Measurements from ENCODE around the gene PMVK. TPM values are rescaled to one million over a fixed set of nuclear protein-coding genes. Genes with fewer than 3 reads are reported as not detected.

PMVK gene
- total and polyA plus RNA-seq, 2 experiments from 2014 or later, result 23.8 to 95.4 TPM

DNA sequence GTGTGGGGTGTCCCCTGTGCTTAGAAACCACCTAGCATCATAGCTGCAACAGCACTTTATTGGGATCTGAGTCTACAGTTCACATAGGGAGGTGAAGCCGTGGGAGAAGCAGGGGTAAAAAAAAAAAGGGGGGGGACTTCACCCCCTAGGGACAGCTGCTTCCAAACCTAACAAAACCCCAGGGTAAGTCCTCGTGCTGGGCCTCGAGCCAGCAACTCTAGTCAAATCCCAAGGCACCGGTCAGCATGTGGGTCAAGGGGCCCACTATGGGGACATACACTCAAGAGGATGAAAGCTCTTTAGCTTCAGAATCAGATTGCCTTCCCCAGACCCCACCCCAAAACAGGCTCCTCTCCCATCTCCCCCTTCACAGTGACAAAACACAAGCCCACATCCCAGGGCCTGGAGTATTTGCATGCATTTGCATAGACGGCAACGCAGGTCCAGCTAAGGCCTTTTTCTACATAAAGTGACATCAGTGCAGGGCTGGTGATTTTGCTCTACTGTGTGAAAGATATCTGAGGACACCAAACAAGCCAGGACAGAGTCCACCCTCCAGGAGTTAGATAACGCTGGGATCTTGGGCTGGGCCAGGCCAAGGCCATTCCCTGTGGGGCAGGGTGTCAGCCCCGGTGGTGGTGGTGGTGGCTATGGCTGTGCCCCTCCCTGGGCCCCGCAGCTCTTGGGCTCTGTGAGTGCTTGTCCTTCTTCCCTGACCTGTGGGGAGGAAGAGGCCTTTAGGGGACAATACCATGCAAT is 8.1 kb upstream of the PMVK start:
- Histone ChIP-seq H3K36me3 (peaks cover 3% of the 10 kb centered on the region), H3K4me1 (ENCODE audit: low read depth) (peaks cover 18% of the 10 kb centered on the region), H3K4me3 (no peak overlapping the region), H3K9me3 (ENCODE audit: low read depth) (no peaks in the 10 kb centered on the region), H3K27me3 (no peaks in the 10 kb centered on the region), H3K27ac (peak overlapping the region; percentile 64)
- TF ChIP-seq, protein P1, sequence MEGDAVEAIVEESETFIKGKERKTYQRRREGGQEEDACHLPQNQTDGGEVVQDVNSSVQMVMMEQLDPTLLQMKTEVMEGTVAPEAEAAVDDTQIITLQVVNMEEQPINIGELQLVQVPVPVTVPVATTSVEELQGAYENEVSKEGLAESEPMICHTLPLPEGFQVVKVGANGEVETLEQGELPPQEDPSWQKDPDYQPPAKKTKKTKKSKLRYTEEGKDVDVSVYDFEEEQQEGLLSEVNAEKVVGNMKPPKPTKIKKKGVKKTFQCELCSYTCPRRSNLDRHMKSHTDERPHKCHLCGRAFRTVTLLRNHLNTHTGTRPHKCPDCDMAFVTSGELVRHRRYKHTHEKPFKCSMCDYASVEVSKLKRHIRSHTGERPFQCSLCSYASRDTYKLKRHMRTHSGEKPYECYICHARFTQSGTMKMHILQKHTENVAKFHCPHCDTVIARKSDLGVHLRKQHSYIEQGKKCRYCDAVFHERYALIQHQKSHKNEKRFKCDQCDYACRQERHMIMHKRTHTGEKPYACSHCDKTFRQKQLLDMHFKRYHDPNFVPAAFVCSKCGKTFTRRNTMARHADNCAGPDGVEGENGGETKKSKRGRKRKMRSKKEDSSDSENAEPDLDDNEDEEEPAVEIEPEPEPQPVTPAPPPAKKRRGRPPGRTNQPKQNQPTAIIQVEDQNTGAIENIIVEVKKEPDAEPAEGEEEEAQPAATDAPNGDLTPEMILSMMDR (IDR thresholded peaks at IDR 0.05; ENCODE audit: low read depth, low read length), result no peak
- DNase-seq (ENCODE audit: low read depth in 1 of 2, low spot score in 1 of 2), result no peak

DNA sequence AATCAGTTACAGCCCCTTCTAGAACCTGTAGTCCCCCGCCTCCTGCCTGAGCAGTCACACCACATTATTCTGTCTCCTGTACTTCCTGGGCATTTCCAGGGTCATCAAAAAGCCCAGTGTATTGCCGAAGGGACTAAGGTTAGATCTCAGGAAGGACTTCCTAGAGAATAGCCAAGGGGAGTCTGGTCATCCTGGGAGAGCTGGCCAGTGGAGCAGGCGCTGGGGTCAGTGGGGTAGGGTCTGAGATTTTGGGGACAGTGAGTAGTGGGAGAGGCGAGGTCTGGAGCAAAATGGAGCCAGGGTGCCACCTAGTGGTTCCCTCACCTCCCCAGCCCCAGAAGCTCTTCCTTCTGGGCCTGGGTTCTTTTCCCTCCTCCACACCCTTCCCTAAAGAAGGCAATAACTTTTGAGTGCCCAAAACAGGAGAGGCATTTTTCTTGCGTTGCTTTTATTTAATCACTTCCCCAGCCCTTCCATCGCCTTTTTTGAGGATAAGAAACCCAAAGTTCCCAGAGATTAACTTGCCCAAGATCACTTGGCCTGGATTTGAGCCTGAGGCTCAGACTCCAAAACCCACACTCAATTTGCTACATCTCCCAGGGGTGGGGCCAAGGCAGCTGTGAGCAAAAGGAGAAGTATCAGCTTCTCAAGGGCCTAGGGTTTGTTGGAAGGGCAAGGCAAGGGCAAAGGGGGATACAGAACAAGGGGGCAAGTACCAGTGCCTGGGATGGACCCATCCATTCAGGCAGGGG is 7.3 kb upstream of the PMVK start:
- H3K4me1 ChIP-seq (ENCODE audit: low read depth), result peaks cover 18% of the 10 kb centered on the region
- no peaks in the 10 kb centered on the region for H3K27me3 ChIP-seq
- H3K9me3 ChIP-seq (ENCODE audit: low read depth), result no peaks in the 10 kb centered on the region
- peaks cover 3% of the 10 kb centered on the region for H3K36me3 ChIP-seq
- peak; percentile 39 to 56 for DNase-seq (ENCODE audit: low read depth in 1 of 2, low spot score in 1 of 2)
- TF ChIP-seq, protein P1 (IDR thresholded peaks at IDR 0.05; ENCODE audit: low read depth, low read length), result peak; percentile 81
- no peak overlapping the region for H3K4me3 ChIP-seq
- peak overlapping the region; percentile 64 for H3K27ac ChIP-seq

DNA sequence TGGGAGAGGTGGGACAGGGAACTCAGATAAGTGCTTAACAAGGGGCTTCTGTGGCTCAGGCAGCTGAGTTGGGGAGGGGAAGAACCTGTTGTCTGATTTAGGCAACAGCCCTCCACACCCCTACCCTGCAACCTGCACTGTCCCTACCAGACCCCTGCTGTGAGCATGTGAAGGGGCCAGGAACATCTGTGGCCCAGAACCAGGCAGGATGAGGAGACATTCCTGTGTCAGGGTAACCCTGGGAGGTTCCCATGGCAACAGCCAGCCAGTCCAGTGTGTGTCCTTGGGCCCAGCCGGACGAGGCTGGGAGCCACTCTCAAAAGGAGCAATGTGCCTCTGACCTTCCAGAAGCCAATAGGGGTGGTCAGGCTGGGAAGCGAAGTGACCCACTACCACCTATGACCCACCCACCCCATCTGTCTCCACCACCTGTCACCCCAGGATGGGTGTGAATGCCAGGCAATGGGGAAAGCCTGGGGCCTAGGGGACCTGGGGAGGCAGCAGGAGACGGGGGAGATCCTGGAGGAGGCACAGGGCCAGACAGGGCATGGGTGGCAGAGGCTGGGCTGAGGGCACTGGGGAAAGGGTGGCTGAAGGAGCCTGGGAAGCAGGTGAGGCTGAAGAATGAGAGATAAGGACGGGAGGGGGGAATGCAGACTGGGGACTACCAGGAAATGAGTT is 5.0 kb upstream of the PMVK start:
- Histone ChIP-seq H3K27me3 (no peaks in the 10 kb centered on the region), H3K4me1 (ENCODE audit: low read depth) (peaks cover 25% of the 10 kb centered on the region), H3K9me3 (ENCODE audit: low read depth) (no peaks in the 10 kb centered on the region), H3K36me3 (peaks cover 2% of the 10 kb centered on the region), H3K4me3 (no peak overlapping the region), H3K27ac (peak overlapping the region; percentile 3)
- DNase-seq (ENCODE audit: low read depth in 1 of 2, low spot score in 1 of 2), result peak in 1 of 2 donors; percentile 69
- TF ChIP-seq, protein P1 (IDR thresholded peaks at IDR 0.05; ENCODE audit: low read depth, low read length), result no peak

DNA sequence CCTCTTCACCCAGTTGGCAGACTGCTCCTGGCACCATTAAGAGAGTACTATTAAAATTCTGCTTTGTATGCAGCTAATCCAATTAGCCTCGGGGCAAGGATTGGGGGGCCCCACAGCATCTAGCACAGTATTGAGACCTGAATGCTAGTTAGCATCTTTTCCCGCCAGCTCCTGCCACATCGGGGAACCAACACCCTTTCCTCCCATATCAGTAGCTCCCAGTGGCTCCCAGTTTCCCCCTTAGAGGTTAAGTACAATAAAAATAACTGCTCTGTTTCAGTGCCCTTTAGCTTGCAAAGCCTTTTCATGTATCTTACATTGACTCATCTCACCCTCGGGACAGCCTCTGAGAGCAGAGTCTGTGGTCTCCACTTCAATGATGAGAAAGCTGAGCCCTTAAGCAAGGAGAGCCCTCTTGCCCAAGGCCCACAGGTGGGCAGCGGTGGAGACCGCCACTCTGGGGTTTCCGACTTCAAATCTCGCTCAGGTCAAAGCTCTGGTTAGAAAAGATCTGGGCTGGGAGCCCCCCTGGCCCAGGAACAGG is 4.2 kb upstream of the PMVK start:
- Histone ChIP-seq H3K27ac (peak overlapping the region; percentile 8), H3K4me3 (no peak overlapping the region), H3K27me3 (no peaks in the 10 kb centered on the region), H3K4me1 (ENCODE audit: low read depth) (peaks cover 25% of the 10 kb centered on the region), H3K36me3 (no peaks in the 10 kb centered on the region), H3K9me3 (ENCODE audit: low read depth) (no peaks in the 10 kb centered on the region)
- no peak for DNase-seq (ENCODE audit: low read depth in 1 of 2, low spot score in 1 of 2)
- TF ChIP-seq, protein P1 (IDR thresholded peaks at IDR 0.05; ENCODE audit: low read depth, low read length), result no peak

DNA sequence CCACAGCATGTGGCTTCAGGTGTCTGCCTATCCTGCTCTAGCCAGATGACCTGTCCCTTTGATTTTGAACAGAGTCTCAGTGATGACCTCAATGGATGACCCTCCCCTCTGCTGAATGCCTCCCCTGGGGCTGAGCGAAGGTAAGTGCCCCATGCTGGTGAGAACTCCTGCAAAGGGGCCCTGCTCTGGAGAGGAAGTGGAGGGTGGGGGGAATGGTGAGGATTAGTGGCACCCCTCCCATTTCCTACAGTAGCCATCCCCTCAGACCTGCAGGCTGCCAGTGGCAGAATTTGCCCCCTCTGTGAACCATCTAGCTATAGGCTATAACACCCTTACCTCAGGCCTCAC is 3.7 kb upstream of the PMVK start:
- no peak overlapping the region for H3K27ac ChIP-seq
- TF ChIP-seq, protein P1 (IDR thresholded peaks at IDR 0.05; ENCODE audit: low read depth, low read length), result no peak
- H3K9me3 ChIP-seq (ENCODE audit: low read depth), result no peaks in the 10 kb centered on the region
- no peaks in the 10 kb centered on the region for H3K27me3 ChIP-seq
- no peak for DNase-seq (ENCODE audit: low read depth in 1 of 2, low spot score in 1 of 2)
- H3K4me1 ChIP-seq (ENCODE audit: low read depth), result peaks cover 25% of the 10 kb centered on the region
- no peaks in the 10 kb centered on the region for H3K36me3 ChIP-seq
- no peak overlapping the region for H3K4me3 ChIP-seq

All from cardiac muscle cell (in vitro differentiated cells and primary cell).